GM19193 (cell line): Measurements from ENCODE around the gene SLC27A1.

Experiments
- POLR2A ChIP-seq: IDR thresholded peaks from 4 replicates; pipeline ENCODE4 v1.6.1; 2011; ENCODE audit not compliant: insufficient read depth, insufficient read length; ENCODE audit errors: extremely low read depth

SLC27A1 gene

DNA sequence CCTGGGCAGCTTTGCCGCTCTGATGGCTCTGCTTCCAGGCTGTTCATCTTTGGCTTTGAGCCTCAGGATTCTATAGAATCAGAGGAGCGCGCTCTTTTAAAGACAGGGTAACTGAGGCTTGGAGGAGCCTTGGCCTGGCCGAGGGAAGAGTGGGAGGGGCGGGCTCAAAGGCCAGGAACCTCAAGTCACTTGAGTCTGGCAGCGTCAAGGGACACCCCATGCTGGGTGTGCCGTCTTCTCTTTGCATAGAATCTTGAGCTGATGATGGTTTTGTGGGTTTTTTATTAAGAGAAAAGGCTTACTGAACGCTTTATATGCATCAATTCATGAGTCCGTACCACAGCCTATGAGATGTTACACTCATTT lies 42.2 kb downstream of the SLC27A1 start:
- TF ChIP-seq POLR2A: no peak

GRCh38 chr19:17515408-17516149 lies 45.3 kb downstream of the SLC27A1 start:
- no peak for TF ChIP-seq POLR2A

- no peak for TF ChIP-seq POLR2A
These were observed 47.6 kb downstream of the SLC27A1 start for GRCh38 chr19:17517898-17518297.

DNA sequence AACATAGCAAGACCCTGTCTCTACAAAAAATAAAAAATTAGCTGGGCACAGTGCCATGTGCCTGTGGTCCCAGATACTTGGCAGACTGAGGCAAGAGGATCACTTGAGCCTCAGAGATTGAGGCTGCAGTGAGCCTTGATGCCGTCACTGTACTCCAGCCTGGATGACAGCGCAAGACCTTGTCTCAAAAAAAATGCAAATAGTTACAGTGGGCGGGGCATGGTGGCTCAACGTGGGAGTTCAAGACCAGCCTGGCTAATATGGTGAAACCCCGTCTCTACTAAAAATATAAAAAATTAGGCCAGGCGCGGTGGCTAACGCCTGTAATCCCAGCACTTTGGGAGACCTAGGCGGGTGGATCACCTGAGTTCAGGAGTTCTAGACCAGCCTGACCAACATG lies 49.6 kb downstream of the SLC27A1 start:
- no peak for TF ChIP-seq POLR2A

DNA sequence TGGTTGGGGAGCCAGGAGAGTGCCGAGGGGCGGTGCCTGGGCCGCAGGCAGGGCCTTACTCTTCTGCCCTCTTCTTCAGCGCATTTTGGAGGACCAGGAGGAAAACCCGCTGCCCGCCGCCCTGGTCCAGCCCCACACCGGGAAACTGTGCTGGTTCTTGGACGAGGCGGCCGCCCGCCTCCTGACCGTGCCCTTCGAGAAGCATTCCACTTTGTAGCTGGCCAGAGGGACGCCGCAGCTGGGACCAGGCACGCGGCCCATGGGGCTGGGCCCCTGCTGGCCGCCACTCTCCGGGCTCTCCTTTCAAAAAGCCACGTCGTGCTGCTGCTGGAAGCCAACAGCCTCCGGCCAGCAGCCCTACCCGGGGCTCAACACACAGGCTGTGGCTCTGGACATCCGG lies 50.5 kb downstream of the SLC27A1 start:
- no peak for TF ChIP-seq POLR2A

GRCh38 chr19:17522988-17523872 lies 52.9 kb downstream of the SLC27A1 start:
- TF ChIP-seq POLR2A: peak; percentile 67

DNA sequence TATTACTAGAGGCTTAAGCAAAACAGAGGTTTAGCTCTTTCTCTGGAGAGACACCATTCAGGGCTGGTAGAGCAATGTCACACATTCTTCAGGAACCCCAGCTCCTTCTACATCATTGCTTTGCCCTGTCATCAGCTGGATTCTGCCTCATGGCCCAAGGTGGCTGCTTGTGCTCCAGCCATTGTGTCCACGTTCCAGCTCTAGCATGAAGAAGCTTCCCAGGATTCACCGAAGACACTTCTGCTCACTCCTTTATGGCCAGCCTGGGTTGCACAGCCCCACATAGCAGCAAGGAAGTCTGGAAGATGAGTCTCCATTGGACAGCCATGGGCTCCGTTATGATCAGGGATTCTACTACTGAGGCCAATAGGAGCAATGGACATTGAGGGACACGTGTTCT lies 54.3 kb downstream of the SLC27A1 start:
- no peak for TF ChIP-seq POLR2A

DNA sequence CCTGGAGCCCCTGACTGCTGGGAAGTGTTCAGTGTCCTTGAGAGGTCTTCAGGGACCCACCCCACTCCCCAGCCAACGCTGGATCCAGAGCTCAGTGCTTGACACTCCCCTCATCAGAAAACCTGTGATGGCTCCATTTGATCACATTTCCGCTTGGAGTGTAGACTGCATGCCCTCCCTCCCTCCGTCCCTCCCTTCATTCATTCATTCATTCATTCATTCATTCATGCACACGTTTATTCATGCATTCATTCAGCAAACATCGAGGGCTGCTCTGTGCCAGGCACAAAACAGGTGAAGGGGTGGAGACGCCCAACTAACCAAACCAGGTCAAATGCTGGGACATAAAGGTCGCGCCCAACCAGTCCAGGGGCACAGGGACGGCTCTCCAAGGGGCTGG lies 54.8 kb downstream of the SLC27A1 start:
- no peak for TF ChIP-seq POLR2A

DNA sequence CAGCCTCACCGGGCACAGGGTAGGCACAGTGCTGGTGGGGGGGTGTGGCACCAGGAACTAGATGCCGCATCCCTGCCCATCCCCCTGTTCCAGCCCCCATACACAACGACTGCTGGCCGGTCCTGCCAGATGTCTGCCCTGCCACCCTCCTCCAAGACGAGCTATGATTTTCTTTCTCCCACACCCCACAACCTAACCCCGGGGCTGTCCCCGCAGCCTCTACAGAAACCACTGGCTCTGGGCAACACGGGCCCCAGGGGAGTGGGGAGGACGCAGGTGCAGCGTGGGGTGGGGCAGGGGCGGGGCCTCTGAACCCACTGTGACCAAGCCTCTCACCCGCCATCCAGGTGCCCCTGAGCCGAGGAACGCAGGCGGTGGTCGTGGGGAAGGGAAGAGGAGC lies 56.6 kb downstream of the SLC27A1 start:
- peak; percentile 31 for TF ChIP-seq POLR2A

- TF ChIP-seq POLR2A: no peak
These were observed 57.0 kb downstream of the SLC27A1 start for GRCh38 chr19:17527326-17527725.

DNA sequence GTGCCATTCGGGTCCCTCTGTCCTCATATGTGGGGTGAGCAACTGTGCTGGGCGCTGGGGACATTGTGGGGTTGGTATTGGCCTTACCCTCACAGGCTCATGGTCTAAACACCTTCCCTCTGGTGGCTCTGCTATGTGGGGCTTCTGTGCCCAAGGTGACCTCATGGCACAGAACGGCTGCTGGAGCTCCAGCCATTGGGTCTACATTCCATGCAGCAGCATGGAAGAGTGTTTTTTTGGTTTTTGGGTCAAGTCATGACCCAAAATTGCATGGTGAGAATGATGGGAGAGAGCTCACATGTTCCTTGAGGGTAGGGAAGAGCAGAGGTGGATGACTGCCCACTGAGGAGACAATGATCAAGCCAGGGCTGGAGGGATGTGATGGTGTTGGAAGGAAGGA lies 58.3 kb downstream of the SLC27A1 start:
- TF ChIP-seq POLR2A: no peak

DNA sequence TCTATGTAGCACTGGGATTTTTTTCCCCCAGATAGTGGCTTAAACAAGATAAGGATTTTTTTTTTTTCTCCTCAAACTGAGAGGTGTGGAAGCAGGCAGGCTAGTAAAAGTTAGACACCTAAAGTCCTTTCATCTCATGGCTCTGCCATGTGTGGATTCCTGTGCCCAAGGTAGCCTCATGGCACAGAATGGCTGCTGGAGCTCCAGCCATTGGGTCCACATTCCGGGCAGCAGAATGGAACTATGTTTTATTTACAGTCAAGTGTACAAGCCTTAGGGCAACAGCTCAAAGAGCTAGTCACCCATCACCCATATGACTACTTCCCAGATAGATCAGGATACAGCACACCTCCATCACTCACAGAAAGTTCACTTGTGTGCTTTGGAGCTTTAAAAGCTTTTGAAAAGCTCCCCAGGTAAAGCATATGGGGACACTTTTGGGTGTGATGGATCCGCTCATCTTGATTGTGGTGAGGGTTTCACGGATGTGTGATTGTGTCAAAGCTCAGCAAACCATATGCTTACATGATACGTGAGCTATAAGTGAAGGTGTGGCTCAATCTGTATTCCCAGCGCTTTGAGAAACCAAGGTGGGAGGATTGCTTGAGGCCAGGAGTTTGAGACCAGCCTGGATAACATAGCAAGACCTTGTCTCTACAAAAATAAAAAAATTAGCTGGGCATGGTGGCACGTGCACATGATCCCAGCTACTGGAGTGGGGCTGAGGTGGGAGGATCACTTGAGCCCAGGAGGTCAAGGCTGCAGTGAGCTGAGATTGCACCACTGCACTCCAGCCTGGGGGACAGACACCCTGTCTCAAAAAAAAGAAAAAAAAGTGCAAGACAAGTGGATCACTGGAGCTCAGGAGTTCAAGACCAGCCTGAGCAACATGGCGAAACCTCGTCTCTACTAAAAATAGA lies 59.2 kb downstream of the SLC27A1 start:
- TF ChIP-seq POLR2A: no peak

DNA sequence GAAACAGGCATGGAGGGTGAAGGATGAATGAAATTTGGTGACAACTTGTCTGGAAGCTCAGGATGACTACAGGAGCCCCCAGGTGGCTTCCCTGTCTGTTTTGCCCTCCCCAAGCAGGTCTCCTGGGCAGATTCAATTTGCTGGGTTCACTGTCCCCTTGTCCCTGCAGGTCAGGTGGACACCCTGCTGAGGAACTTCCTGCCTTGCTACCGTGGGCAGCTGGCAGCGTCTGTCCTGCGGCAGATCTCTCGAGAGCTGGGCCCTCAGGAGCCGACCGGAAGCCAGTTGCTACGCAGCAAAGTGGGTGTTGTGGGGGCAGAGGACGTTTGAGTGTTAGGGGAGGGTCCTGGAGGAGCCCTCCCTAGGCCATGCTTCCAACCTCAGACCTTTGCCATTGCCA lies 60.3 kb downstream of the SLC27A1 start:
- no peak for TF ChIP-seq POLR2A

DNA sequence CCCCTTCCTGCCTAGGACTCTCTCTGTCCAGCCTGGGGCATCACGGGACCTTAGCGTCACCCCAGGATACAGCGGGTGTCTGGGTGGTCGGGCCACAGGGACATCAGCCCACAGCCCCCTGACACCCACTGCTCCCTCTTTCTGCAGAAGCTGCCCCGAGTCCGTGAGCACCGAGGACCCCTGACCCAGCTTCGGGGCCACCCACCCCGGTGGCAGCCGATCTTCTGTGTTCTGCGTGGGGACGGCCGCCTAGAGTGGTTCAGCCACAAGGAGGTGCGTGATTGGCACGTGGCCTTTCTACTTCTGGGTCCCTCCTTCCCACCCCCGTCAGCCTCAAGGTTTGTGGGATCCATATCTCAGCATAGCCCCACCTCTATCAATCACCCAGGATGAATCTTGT lies 61.8 kb downstream of the SLC27A1 start:
- no peak for TF ChIP-seq POLR2A

DNA sequence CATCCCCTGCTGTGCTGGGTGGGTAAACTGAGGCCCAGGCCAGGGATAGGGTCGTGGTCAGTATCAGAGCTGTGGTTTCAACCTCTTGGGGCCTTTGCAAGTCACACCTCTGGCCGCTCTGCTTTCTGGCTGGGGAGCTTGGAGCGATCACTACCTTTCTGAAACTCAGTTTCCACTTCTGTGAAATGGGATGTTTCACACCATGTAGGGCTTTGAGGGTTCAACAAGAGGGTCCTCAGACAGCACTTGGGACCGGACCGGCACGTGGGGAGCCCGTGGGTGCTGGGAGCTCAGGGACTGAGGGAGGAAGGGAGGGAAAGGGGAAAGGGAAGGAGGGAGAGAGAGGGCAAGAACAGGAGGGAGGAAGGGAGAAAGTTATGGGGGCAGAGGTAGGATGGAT lies 62.2 kb downstream of the SLC27A1 start:
- TF ChIP-seq POLR2A: no peak
